Neural progenitor cell (in vitro differentiated cells): Measurements from ENCODE around the gene IRX4. TPM values are rescaled to one million over a fixed set of nuclear protein-coding genes. Genes with fewer than 3 reads are reported as not detected.
A peak's percentile ranks its signal among the peaks of the same experiment; 100 is the strongest.

ENCODE experiments used
- DNase-seq: peaks from one replicate; pipeline ENCODE4 v3.0.0-alpha.2; 2016; ENCODE audit warnings: low spot score
- H2AFZ ChIP-seq: fragments of 200-600 bp; sonication (generic); replicated peaks from 2 replicates; pipeline ENCODE4 v1.6.1; 2016; ENCODE audit warnings: antibody characterized with exemption
- H3F3A ChIP-seq: fragments of 200-600 bp; sonication (generic); 2 replicates; pipeline ENCODE4 v1.6.1; 2016; ENCODE audit warnings: antibody characterized with exemption, low read depth
- H3K27ac ChIP-seq: fragments of 200-600 bp; sonication (generic); 2 replicates; pipeline ENCODE4 v1.5.1; 2016; ENCODE audit warnings: mild to moderate bottlenecking
- H3K27me3 ChIP-seq: fragments of 200-600 bp; sonication (generic); 2 replicates; pipeline ENCODE4 v1.6.1; 2016; ENCODE audit warnings: mild to moderate bottlenecking, moderate library complexity
- H3K36me3 ChIP-seq: fragments of 200-600 bp; sonication (generic); 2 replicates; pipeline ENCODE4 v1.5.1; 2016
- H3K4me1 ChIP-seq: fragments of 200-600 bp; sonication (generic); 2 replicates; pipeline ENCODE4 v1.6.1; 2016; ENCODE audit warnings: mixed run types
- H3K4me2 ChIP-seq: fragments of 200-600 bp; sonication (generic); 2 replicates; pipeline ENCODE4 v1.6.1; 2016
- H3K4me3 ChIP-seq: fragments of 200-600 bp; sonication (generic); 2 replicates; pipeline ENCODE4 v1.5.1; 2016
- H3K79me2 ChIP-seq: fragments of 200-600 bp; sonication (generic); 2 replicates; pipeline ENCODE4 v1.6.1; 2016; ENCODE audit warnings: low read depth
- H3K9ac ChIP-seq: fragments of 200-600 bp; sonication (generic); 2 replicates; pipeline ENCODE4 v1.6.1; 2016
- H3K9me3 ChIP-seq: fragments of 200-600 bp; sonication (generic); 2 replicates; pipeline ENCODE4 v1.5.1; 2016; ENCODE audit warnings: low read depth
- H4K20me1 ChIP-seq: fragments of 200-600 bp; sonication (generic); 2 replicates; pipeline ENCODE4 v1.6.1; 2016; ENCODE audit warnings: low read depth
- H3K27ac Mint-ChIP-seq: 3 replicates; pipeline ENCODE4 v1.8.0; 2021; ENCODE audit warnings: mixed read lengths
- H3K27me3 Mint-ChIP-seq: 2 replicates; pipeline ENCODE4 v1.8.0; 2022; ENCODE audit warnings: low read depth, mild to moderate bottlenecking, inconsistent platforms, moderate library complexity, mixed read lengths; ENCODE audit not compliant: insufficient read depth
- H3K36me3 Mint-ChIP-seq: 3 replicates; pipeline ENCODE4 v1.8.0; 2021; ENCODE audit warnings: mixed read lengths
- H3K4me1 Mint-ChIP-seq: 3 replicates; pipeline ENCODE4 v1.8.0; 2021; ENCODE audit warnings: mixed read lengths
- H3K4me3 Mint-ChIP-seq: 3 replicates; pipeline ENCODE4 v1.8.0; 2021; ENCODE audit warnings: mild to moderate bottlenecking, moderate library complexity, mixed read lengths
- H3K9me3 Mint-ChIP-seq: 3 replicates; pipeline ENCODE4 v1.8.0; 2020; ENCODE audit warnings: mixed read lengths
- CTCF ChIP-seq: fragments of 200-600 bp; sonication (generic); IDR thresholded peaks from 2 replicates; pipeline ENCODE4 v1.5.1; 2017; ENCODE audit warnings: antibody characterized with exemption, mild to moderate bottlenecking
- EZH2 ChIP-seq: fragments of 200-600 bp; sonication (generic); IDR thresholded peaks from 2 replicates; pipeline ENCODE4 v1.6.1; 2017; ENCODE audit warnings: antibody characterized with exemption, mild to moderate bottlenecking, moderate library complexity
- EZH2phosphoT487 ChIP-seq: fragments of 200-600 bp; sonication (generic); IDR thresholded peaks from 2 replicates; pipeline ENCODE4 v1.6.1; 2017; ENCODE audit warnings: antibody characterized with exemption
- total RNA-seq: library from RNA; depleted of rRNA; stranded (reverse); fragments of >200 nt; gene quantifications from 2 replicates; pipeline ENCODE4 v1.2.3, GENCODE V29; 2015; ENCODE audit warnings: low replicate concordance

Gene IRX4
- total RNA-seq, 1 donor from 2014 or later: not detected

GRCh38 chr5:1930501-1930879 lies 47.8 kb upstream of the IRX4 start:
- Mint-ChIP-seq H3K4me1 (peaks cover 6% of the 10 kb centered on the region), H3K36me3 (no peaks in the 10 kb centered on the region)
- H3K4me3 ChIP-seq: peak overlapping the region; percentile 48

GRCh38 chr5:1929108-1929991 lies 46.6 kb upstream of the IRX4 start:
- no peaks in the 10 kb centered on the region for H3K36me3 Mint-ChIP-seq
- Histone ChIP-seq H4K20me1 (no peaks in the 10 kb centered on the region), H3F3A (peaks cover 34% of the 10 kb centered on the region), H3K79me2 (no peaks in the 10 kb centered on the region), H3K4me2 (no peak overlapping the region), H3K4me3 (no peak overlapping the region), H3K27ac (no peak overlapping the region), H3K36me3 (no peaks in the 10 kb centered on the region), H3K9me3 (no peaks in the 10 kb centered on the region), H3K27me3 (peaks cover 65% of the 10 kb centered on the region), H3K4me1 (no peaks in the 10 kb centered on the region), H3K9ac (no peak overlapping the region), H2AFZ (no peak overlapping the region)
- TF ChIP-seq EZH2phosphoT487: no peak
- TF ChIP-seq CTCF: no peak
- TF ChIP-seq EZH2: no peak
- no peak overlapping the region for H3K4me3 Mint-ChIP-seq
- H3K9me3 Mint-ChIP-seq: no peaks in the 10 kb centered on the region
- H3K27me3 Mint-ChIP-seq: peaks cover 14% of the 10 kb centered on the region
- peaks cover 6% of the 10 kb centered on the region for H3K4me1 Mint-ChIP-seq
- no peak overlapping the region for H3K27ac Mint-ChIP-seq
- DNase-seq: no peak

More at GRCh38 chr5:1930501-1930879, 47.8 kb upstream of the IRX4 start:
- no peaks in the 10 kb centered on the region for H3K79me2 ChIP-seq
- no peak overlapping the region for H3K4me3 Mint-ChIP-seq
- no peak for TF ChIP-seq CTCF
- TF ChIP-seq EZH2: no peak
- no peak for TF ChIP-seq EZH2phosphoT487
- peak overlapping the region; percentile 85 for H3K4me2 ChIP-seq
- H3F3A ChIP-seq: peaks cover 34% of the 10 kb centered on the region
- H3K9me3 ChIP-seq: no peaks in the 10 kb centered on the region
- H2AFZ ChIP-seq: peak overlapping the region; percentile 92
- no peaks in the 10 kb centered on the region for H3K36me3 ChIP-seq
- peaks cover 21% of the 10 kb centered on the region for H3K27me3 Mint-ChIP-seq
- no peaks in the 10 kb centered on the region for H4K20me1 ChIP-seq
- no peak overlapping the region for H3K27ac Mint-ChIP-seq
- no peak overlapping the region for H3K9ac ChIP-seq
- peaks cover 65% of the 10 kb centered on the region for H3K27me3 ChIP-seq
- no peak overlapping the region for H3K27ac ChIP-seq
- DNase-seq: no peak
- no peaks in the 10 kb centered on the region for H3K9me3 Mint-ChIP-seq
- H3K4me1 ChIP-seq: no peaks in the 10 kb centered on the region

- no peaks in the 10 kb centered on the region for H3K36me3 Mint-ChIP-seq
Measured at GRCh38 chr5:1926471-1927341, 44.0 kb upstream of the IRX4 start.

More at GRCh38 chr5:1926471-1927341, 44.0 kb upstream of the IRX4 start:
- no peaks in the 10 kb centered on the region for H4K20me1 ChIP-seq
- H2AFZ ChIP-seq: no peak overlapping the region
- H3K79me2 ChIP-seq: no peaks in the 10 kb centered on the region
- no peaks in the 10 kb centered on the region for H3K9me3 ChIP-seq
- no peaks in the 10 kb centered on the region for H3K9me3 Mint-ChIP-seq
- H3K4me3 ChIP-seq: no peak overlapping the region
- TF ChIP-seq EZH2phosphoT487: no peak
- TF ChIP-seq EZH2: no peak
- H3K4me1 ChIP-seq: no peaks in the 10 kb centered on the region
- no peak overlapping the region for H3K27ac ChIP-seq
- H3K4me2 ChIP-seq: no peak overlapping the region
- H3K4me1 Mint-ChIP-seq: peaks cover 4% of the 10 kb centered on the region
- peaks cover 43% of the 10 kb centered on the region for H3K27me3 ChIP-seq
- no peak overlapping the region for H3K4me3 Mint-ChIP-seq
- no peak for DNase-seq
- H3K27ac Mint-ChIP-seq: no peak overlapping the region
- H3K9ac ChIP-seq: no peak overlapping the region
- no peaks in the 10 kb centered on the region for H3K36me3 ChIP-seq
- peaks cover 27% of the 10 kb centered on the region for H3F3A ChIP-seq
- peaks cover 6% of the 10 kb centered on the region for H3K27me3 Mint-ChIP-seq
